Choroid plexus epithelial cell (primary cell): ENCODE data around the gene PRMT3.

Experiments used
- DNase-seq: peaks from one replicate; pipeline ENCODE4 v3.0.0-alpha.2; 2010; ENCODE audit warnings: low read depth
- H3K4me3 ChIP-seq: 2 replicates; pipeline ENCODE4 v1.5.1; 2011; ENCODE audit warnings: low read depth, mild to moderate bottlenecking, control low read depth, low read length, moderate library complexity
- CTCF ChIP-seq: conservative IDR thresholded peaks from 2 replicates; pipeline ENCODE4 v1.5.1; 2011; ENCODE audit warnings: low read depth, mild to moderate bottlenecking, control low read depth, inconsistent platforms, low read length, moderate library complexity

Gene PRMT3

GRCh38 chr11:20444535-20444934 is 57.0 kb downstream of the PRMT3 start:
- no peak overlapping the region for H3K4me3 ChIP-seq
- no peak for TF ChIP-seq CTCF
- peak; percentile 26 for DNase-seq

- no peak overlapping the region for H3K4me3 ChIP-seq
- peak; percentile 2 for DNase-seq
- no peak for TF ChIP-seq CTCF
Observed at GRCh38 chr11:20448834-20449233, 61.3 kb downstream of the PRMT3 start.

GRCh38 chr11:20450829-20451228 is 63.3 kb downstream of the PRMT3 start:
- no peak for TF ChIP-seq CTCF
- no peak overlapping the region for H3K4me3 ChIP-seq
- DNase-seq: no peak

GRCh38 chr11:20451568-20451967 is 64.1 kb downstream of the PRMT3 start:
- no peak overlapping the region for H3K4me3 ChIP-seq
- no peak for TF ChIP-seq CTCF
- peak; percentile 31 for DNase-seq

- no peak for TF ChIP-seq CTCF
- no peak overlapping the region for H3K4me3 ChIP-seq
- DNase-seq: no peak
Observed at GRCh38 chr11:20452585-20452984, 65.1 kb downstream of the PRMT3 start.

GRCh38 chr11:20453657-20454316 is 66.3 kb downstream of the PRMT3 start:
- DNase-seq: no peak
- no peak for TF ChIP-seq CTCF
- H3K4me3 ChIP-seq: no peak overlapping the region
